AG10803 (cell line): ENCODE data around the gene CDX4.

Experiments
- DNase-seq: peaks from one replicate; pipeline ENCODE4 v3.0.0; 2010; ENCODE audit warnings: low read depth
- H3K4me3 ChIP-seq: 2 replicates; pipeline ENCODE4 v1.5.1; 2011; ENCODE audit warnings: mild to moderate bottlenecking, low read length, control low read depth
- CTCF ChIP-seq: conservative IDR thresholded peaks from 2 replicates; pipeline ENCODE4 v1.5.1; 2011; ENCODE audit warnings: mild to moderate bottlenecking, low read length, control low read depth, inconsistent platforms

Gene CDX4

GRCh38 chrX:73446831-73447230, at the start of gene CDX4:
CDX4 (plus strand) TSS chrX:73447053; CDS start chrX:73447254, 201 bp downstream.
- TF ChIP-seq CTCF, result no peak
- no peak within 1 kb of the TSS for H3K4me3 ChIP-seq
- DNase-seq, result no peak

DNA sequence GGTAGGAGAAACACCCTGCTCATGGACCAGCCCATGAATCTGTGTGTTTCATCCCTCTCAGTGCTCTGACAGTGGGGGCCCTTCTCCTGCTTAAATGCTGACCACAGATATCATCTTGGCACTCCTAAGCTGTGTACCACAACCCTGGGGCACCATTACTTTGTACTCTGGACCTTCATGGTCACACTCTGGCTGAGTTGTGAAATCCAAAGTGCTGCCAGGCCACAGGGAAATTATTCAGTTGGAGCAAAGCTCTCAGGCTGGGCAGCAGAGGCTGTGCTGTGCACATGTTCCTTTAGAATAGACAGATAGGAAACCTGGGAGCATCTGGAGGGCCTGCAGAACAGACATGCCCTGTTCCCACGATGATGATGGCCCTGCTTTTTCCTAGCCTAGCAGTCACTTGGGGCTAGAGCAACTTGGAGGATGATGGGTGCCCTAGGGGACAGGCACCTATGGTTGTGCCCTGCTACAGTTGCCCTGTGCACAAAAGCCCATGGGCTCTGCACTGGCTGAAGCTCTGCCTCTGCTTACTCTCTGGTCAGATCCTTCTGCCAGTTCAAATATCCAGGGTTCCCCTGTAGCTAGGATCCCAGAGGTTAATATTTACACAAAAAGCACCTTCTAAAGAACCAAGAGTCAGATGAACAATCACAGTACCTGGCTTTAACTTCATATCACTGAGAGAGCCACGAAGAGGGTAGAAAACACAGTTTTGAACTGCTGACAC, 48.5 kb upstream of the CDX4 start:
- no peak for TF ChIP-seq CTCF
- no peak for DNase-seq
- H3K4me3 ChIP-seq, result no peak overlapping the region

DNA sequence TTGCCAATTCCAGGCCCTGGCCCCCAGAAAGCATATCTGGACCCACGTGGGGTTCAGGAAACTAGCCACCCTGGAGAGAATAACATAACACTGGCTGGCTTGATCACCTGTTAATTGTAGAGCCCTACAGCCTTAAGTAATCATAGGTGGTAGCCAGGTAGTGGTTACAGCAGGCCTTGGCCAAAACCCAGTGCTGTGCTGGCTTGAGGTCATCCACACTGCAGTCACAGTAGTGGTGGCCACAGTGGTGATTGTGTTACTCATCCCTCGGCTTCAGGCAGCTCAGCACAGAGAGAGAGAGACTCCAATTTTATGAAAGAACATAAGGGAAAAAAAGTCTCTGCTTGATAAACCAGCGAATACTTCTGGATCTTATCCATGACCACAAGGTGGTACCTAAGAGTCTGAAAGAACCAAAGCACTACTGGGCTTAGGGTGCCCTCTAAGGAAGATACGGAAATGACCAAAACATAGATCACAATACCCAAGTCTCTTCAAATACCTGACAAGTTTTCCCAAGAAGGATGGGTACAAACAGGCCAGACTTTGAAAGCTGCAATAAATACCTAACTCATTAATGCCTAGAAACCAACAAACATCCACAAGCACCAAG, 46.6 kb upstream of the CDX4 start:
- no peak for DNase-seq
- no peak for TF ChIP-seq CTCF
- no peak overlapping the region for H3K4me3 ChIP-seq

- no peak for DNase-seq
- TF ChIP-seq CTCF, result no peak
- H3K4me3 ChIP-seq, result no peak overlapping the region
Observed at GRCh38 chrX:73401591-73402266, 45.1 kb upstream of the CDX4 start.

- DNase-seq, result no peak
- H3K4me3 ChIP-seq, result no peak overlapping the region
- no peak for TF ChIP-seq CTCF
Observed at GRCh38 chrX:73412930-73413329, 33.9 kb upstream of the CDX4 start.

- no peak overlapping the region for H3K4me3 ChIP-seq
- no peak for DNase-seq
- TF ChIP-seq CTCF, result no peak
Observed at GRCh38 chrX:73447311-73447794, 500 bp downstream of the CDX4 start.

- no peak for DNase-seq
- no peak overlapping the region for H3K4me3 ChIP-seq
- TF ChIP-seq CTCF, result no peak
Observed at GRCh38 chrX:73448379-73448778, 1.5 kb downstream of the CDX4 start.
